Loucy (cell line): ENCODE results near the gene FAM168A.

Experiments used
- H2AFZ ChIP-seq: fragments of 200-600 bp; sonication (generic); 2 replicates; pipeline ENCODE4 v1.6.0; 2016; ENCODE audit warnings: antibody characterized with exemption, mild to moderate bottlenecking, low read length, moderate library complexity
- H3F3A ChIP-seq: fragments of 200-600 bp; 2 replicates; pipeline ENCODE4 v1.6.0; 2016; ENCODE audit warnings: antibody characterized with exemption, low read depth, mild to moderate bottlenecking
- H3K27me3 ChIP-seq: fragments of 200-600 bp; sonication (generic); 2 replicates; pipeline ENCODE4 v1.6.1; 2014; ENCODE audit warnings: low read length, mild to moderate bottlenecking; ENCODE audit not compliant: insufficient read depth, poor library complexity, severe bottlenecking
- H3K36me3 ChIP-seq: fragments of 200-600 bp; sonication (generic); 2 replicates; pipeline ENCODE4 v1.6.1; 2016; ENCODE audit warnings: low read length; ENCODE audit not compliant: insufficient read depth
- H3K4me1 ChIP-seq: fragments of 200-600 bp; sonication (generic); 2 replicates; pipeline ENCODE4 v1.5.1; 2014; ENCODE audit warnings: low read length, mild to moderate bottlenecking; ENCODE audit not compliant: insufficient read depth, poor library complexity, severe bottlenecking
- H3K4me2 ChIP-seq: fragments of 200-600 bp; sonication (generic); 2 replicates; pipeline ENCODE4 v1.6.0; 2014; ENCODE audit warnings: antibody characterized with exemption, low read length, low read depth, mild to moderate bottlenecking; ENCODE audit not compliant: poor library complexity, severe bottlenecking
- H3K4me3 ChIP-seq: fragments of 200-600 bp; sonication (generic); 2 replicates; pipeline ENCODE4 v1.5.1; 2014; ENCODE audit warnings: low read length, mild to moderate bottlenecking, mixed read lengths; ENCODE audit not compliant: poor library complexity, severe bottlenecking
- H3K79me2 ChIP-seq: fragments of 200-600 bp; sonication (generic); 2 replicates; pipeline ENCODE4 v1.6.1; 2014; ENCODE audit warnings: low read length; ENCODE audit not compliant: insufficient read depth
- H3K9ac ChIP-seq: fragments of 200-600 bp; sonication (generic); 2 replicates; pipeline ENCODE4 v1.6.0; 2014; ENCODE audit warnings: mild to moderate bottlenecking, low read depth, low read length, moderate library complexity; ENCODE audit not compliant: poor library complexity, severe bottlenecking
- H3K9me2 ChIP-seq: fragments of 200-600 bp; sonication (generic); replicated peaks from 2 replicates; pipeline ENCODE4 v1.6.1; 2016; ENCODE audit warnings: low read depth, low read length, mixed read lengths
- H3K9me3 ChIP-seq: fragments of 200-600 bp; sonication (generic); 2 replicates; pipeline ENCODE4 v1.6.1; 2014; ENCODE audit warnings: mild to moderate bottlenecking, antibody characterized with exemption, low read length, low read depth; ENCODE audit not compliant: insufficient read depth
- H4K20me1 ChIP-seq: fragments of 200-600 bp; sonication (generic); 2 replicates; pipeline ENCODE4 v1.6.0; 2014; ENCODE audit warnings: antibody characterized with exemption, low read length, mild to moderate bottlenecking; ENCODE audit not compliant: insufficient read depth, poor library complexity, severe bottlenecking
- EZH2phosphoT487 ChIP-seq: fragments of 200-600 bp; IDR thresholded peaks from 2 replicates; pipeline ENCODE4 v1.6.1; 2018; ENCODE audit warnings: antibody characterized with exemption, mild to moderate bottlenecking, moderate library complexity, borderline replicate concordance
- TF ChIP-seq, protein P1 (sequence below): fragments of 200-600 bp; sonication (generic); conservative IDR thresholded peaks from 2 replicates; pipeline ENCODE4 v1.5.1; 2014; ENCODE audit warnings: mild to moderate bottlenecking, antibody characterized with exemption, low read length

FAM168A gene

GRCh38 chr11:73539506-73540084 lies 58.3 kb downstream of the FAM168A start:
- Histone ChIP-seq H3K36me3 (peaks cover 4% of the 10 kb centered on the region; the same call in 1 of the 2 replicates), H3K9me2 (no peaks in the 10 kb centered on the region), H3K9me3 (no peaks in the 10 kb centered on the region), H3K9ac (no peak overlapping the region), H3K4me2 (no peak overlapping the region), H4K20me1 (peaks cover 10% of the 10 kb centered on the region), H3K27me3 (no peaks in the 10 kb centered on the region), H3K4me3 (no peak overlapping the region), H3F3A (peaks cover 3% of the 10 kb centered on the region; the same call in 1 of the 2 replicates), H2AFZ (no peak overlapping the region), H3K4me1 (peaks cover 22% of the 10 kb centered on the region), H3K79me2 (peaks cover 78% of the 10 kb centered on the region)
- TF ChIP-seq, protein P1, sequence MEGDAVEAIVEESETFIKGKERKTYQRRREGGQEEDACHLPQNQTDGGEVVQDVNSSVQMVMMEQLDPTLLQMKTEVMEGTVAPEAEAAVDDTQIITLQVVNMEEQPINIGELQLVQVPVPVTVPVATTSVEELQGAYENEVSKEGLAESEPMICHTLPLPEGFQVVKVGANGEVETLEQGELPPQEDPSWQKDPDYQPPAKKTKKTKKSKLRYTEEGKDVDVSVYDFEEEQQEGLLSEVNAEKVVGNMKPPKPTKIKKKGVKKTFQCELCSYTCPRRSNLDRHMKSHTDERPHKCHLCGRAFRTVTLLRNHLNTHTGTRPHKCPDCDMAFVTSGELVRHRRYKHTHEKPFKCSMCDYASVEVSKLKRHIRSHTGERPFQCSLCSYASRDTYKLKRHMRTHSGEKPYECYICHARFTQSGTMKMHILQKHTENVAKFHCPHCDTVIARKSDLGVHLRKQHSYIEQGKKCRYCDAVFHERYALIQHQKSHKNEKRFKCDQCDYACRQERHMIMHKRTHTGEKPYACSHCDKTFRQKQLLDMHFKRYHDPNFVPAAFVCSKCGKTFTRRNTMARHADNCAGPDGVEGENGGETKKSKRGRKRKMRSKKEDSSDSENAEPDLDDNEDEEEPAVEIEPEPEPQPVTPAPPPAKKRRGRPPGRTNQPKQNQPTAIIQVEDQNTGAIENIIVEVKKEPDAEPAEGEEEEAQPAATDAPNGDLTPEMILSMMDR, result no peak
- TF ChIP-seq EZH2phosphoT487, result no peak

GRCh38 chr11:73538381-73538872 lies 59.5 kb downstream of the FAM168A start:
- Histone ChIP-seq H3K9me3 (no peaks in the 10 kb centered on the region), H2AFZ (no peak overlapping the region), H3K4me1 (peaks cover 28% of the 10 kb centered on the region), H3K4me2 (peak overlapping the region; percentile 66), H3K79me2 (peaks cover 76% of the 10 kb centered on the region), H4K20me1 (peaks cover 10% of the 10 kb centered on the region), H3K27me3 (no peaks in the 10 kb centered on the region), H3K9ac (peak overlapping the region; percentile 29), H3K36me3 (no peaks in the 10 kb centered on the region), H3K9me2 (no peaks in the 10 kb centered on the region), H3F3A (peaks cover 3% of the 10 kb centered on the region; the same call in 1 of the 2 replicates), H3K4me3 (peak overlapping the region; percentile 52)
- no peak for TF ChIP-seq EZH2phosphoT487
- TF ChIP-seq, protein P1, result no peak

- H2AFZ ChIP-seq, result no peak overlapping the region
- peak overlapping the region; percentile 66 for H3K4me2 ChIP-seq
- H3K9ac ChIP-seq, result peak overlapping the region; percentile 29
Measured at GRCh38 chr11:73537969-73538368, 59.9 kb downstream of the FAM168A start.

More at GRCh38 chr11:73537969-73538368, 59.9 kb downstream of the FAM168A start:
- Histone ChIP-seq H3K4me1 (peaks cover 33% of the 10 kb centered on the region), H3K79me2 (peaks cover 78% of the 10 kb centered on the region), H3K9me3 (no peaks in the 10 kb centered on the region), H3K9me2 (no peaks in the 10 kb centered on the region), H3K4me3 (peak overlapping the region; percentile 52), H3F3A (peaks cover 3% of the 10 kb centered on the region; the same call in 1 of the 2 replicates), H3K36me3 (no peaks in the 10 kb centered on the region), H3K27me3 (no peaks in the 10 kb centered on the region), H4K20me1 (peaks cover 10% of the 10 kb centered on the region)
- no peak for TF ChIP-seq EZH2phosphoT487
- TF ChIP-seq, protein P1, result no peak
